Measurements from ENCODE around the gene GZMH. TPM values are rescaled to one million over a fixed set of nuclear protein-coding genes. Genes with fewer than 3 reads are reported as not detected.

Gene GZMH
- total and polyA plus RNA-seq, 2 of the 8 experiments (the other 6 are each of a cell fraction or from before 2014, with no cell fraction given), result not detected

- FAIRE-seq (no peak), DNase-seq (ENCODE audit: low read depth in 1 of 2, low spot score in 2 of 2) (no peak)
- Histone ChIP-seq H3K27me3 (replicated peaks in 1 of 4; ENCODE audit: control insufficient read depth in 3 of 4, extremely low read depth in 1 of 4, insufficient read depth in 3 of 4, low read length in 3 of 4) (no peaks in the 10 kb centered on the region), H3K79me2 (ENCODE audit: control insufficient read depth in 1 of 2, insufficient read depth in 2 of 2, low read length in 2 of 2) (no peaks in the 10 kb centered on the region), H4K20me1 (replicated peaks in 1 of 2; ENCODE audit: control insufficient read depth in 1 of 2, insufficient read depth in 2 of 2, low read length in 2 of 2) (no peaks in the 10 kb centered on the region), H2BK120ac (replicated peaks; ENCODE audit: low read depth, low read length) (no peak overlapping the region), H4K5ac (ENCODE audit: insufficient read length, low read depth, low read length) (no peak overlapping the region), H3K36me3 (ENCODE audit: control insufficient read depth in 2 of 4, insufficient read depth in 4 of 4, low read length in 3 of 4) (no peaks in the 10 kb centered on the region), H3K23me2 (ENCODE audit: low read depth, low read length) (0 out of 2 replicates have a peak, but pooled peaks cover 2% of the 10 kb centered on the region), H2BK5ac (ENCODE audit: low read depth, low read length) (no peak overlapping the region), H4K8ac (ENCODE audit: extremely low read depth, insufficient read depth, low read length) (no peak overlapping the region), H3K4me3 (ENCODE audit: extremely low read depth in 1 of 4, insufficient read depth in 2 of 4, low read depth in 3 of 4, low read length in 4 of 4) (no peak overlapping the region), H3K56ac (replicated peaks; ENCODE audit: insufficient read length, low read depth, low read length) (no peak overlapping the region), H2AK5ac (ENCODE audit: low read depth, low read length) (no peak overlapping the region), H3K27ac (ENCODE audit: low read depth, low read length) (no peak overlapping the region), H3K4me1 (replicated peaks in 1 of 4; ENCODE audit: control insufficient read depth in 3 of 4, insufficient read depth in 4 of 4, low read length in 3 of 4) (no peaks in the 10 kb centered on the region), H3K4ac (replicated peaks; ENCODE audit: insufficient read length, low read depth, low read length) (no peak overlapping the region), H3K4me2 (ENCODE audit: insufficient read depth in 1 of 2, low read depth in 2 of 2, low read length in 2 of 2) (no peak overlapping the region), H3K23ac (ENCODE audit: insufficient read length) (no peak overlapping the region), H3K14ac (ENCODE audit: insufficient read length) (no peak overlapping the region), H3K9me3 (ENCODE audit: insufficient read depth in 2 of 2, low read depth in 1 of 2, low read length in 1 of 2) (peaks cover 19 to 35% of the 10 kb centered on the region in 2 experiments; a peak in 3 of 4 replicates), H4K91ac (replicated peaks; ENCODE audit: insufficient read length, low read length) (no peak overlapping the region), H2BK15ac (ENCODE audit: low read length) (no peak overlapping the region), H3K79me1 (ENCODE audit: low read depth, low read length) (no peaks in the 10 kb centered on the region), H3K18ac (ENCODE audit: extremely low read depth, low read length) (no peak overlapping the region), H2BK20ac (ENCODE audit: low read length) (no peak overlapping the region), H2AFZ (ENCODE audit: low read length) (no peak overlapping the region), H3K9ac (replicated peaks in 1 of 4; ENCODE audit: extremely low read depth in 1 of 4, low read depth in 3 of 4, low read length in 3 of 4) (no peak overlapping the region), H2BK12ac (ENCODE audit: low read depth, low read length) (no peak overlapping the region)
- ChIA-PET CTCF (ENCODE audit: partially characterized antibody) (no interaction called here), POLR2A (ENCODE audit: partially characterized antibody) (no interaction called here)
- WGBS, 2 experiments (ENCODE audit: extremely low coverage in 1 of 2, insufficient coverage in 1 of 2, insufficient read length in 1 of 2, insufficient replicate concordance in 2 of 2, low coverage in 1 of 2, low lambda C conversion rate in 2 of 2, missing lambda C conversion rate in 1 of 2), result 85% methylated on average over 3 of the region's 3 CpGs; no CpG with 5 or more reads in 1 of the 2 experiments
- TF ChIP-seq POLR2A (IDR thresholded peaks at IDR 0.05; ENCODE audit: control extremely low read depth in 1 of 2, low read depth in 2 of 2, low read length in 2 of 2) (no peak), TCF12 (IDR thresholded peaks at IDR 0.05; ENCODE audit: low read depth, low read length) (no peak), MAX (IDR thresholded peaks at IDR 0.05) (no peak), CHD1 (IDR thresholded peaks at IDR 0.05; ENCODE audit: low read depth, low read length) (no peak), MAFK (IDR thresholded peaks at IDR 0.05; ENCODE audit: low read depth, low read length) (no peak), SIN3A (conservative IDR thresholded peaks at IDR 0.05 in 1 of 2, IDR thresholded peaks at IDR 0.05 in 1 of 2; ENCODE audit: low read depth in 1 of 2, low read length in 2 of 2) (no peak), SIRT6 (IDR thresholded peaks at IDR 0.05; ENCODE audit: low read length) (no peak), YY1 (IDR thresholded peaks at IDR 0.05; ENCODE audit: low read depth, low read length) (no peak), RAD21 (IDR thresholded peaks at IDR 0.05 in 1 of 2, conservative IDR thresholded peaks at IDR 0.05 in 1 of 2; ENCODE audit: low read depth in 2 of 2, low read length in 2 of 2) (no peak), CHD2 (IDR thresholded peaks at IDR 0.05; ENCODE audit: low read length) (no peak)
Measured at GRCh38 chr14:24639905-24640304, 30.4 kb upstream of the GZMH start.
